Measurements from ENCODE around the gene NUMB. TPM values are rescaled to one million over a fixed set of nuclear protein-coding genes. Genes with fewer than 3 reads are reported as not detected.
A peak's percentile ranks its signal among the peaks of the same experiment; 100 is the strongest.
"Not testable (repeated sequence)": the region's sequence is repeated elsewhere in the genome, so short reads cannot be mapped to it uniquely, and the experiment has no call there.

The NUMB gene
- polyA plus RNA-seq, 4 donors: 38.5 to 87.9 (median 55.4) TPM

DNA sequence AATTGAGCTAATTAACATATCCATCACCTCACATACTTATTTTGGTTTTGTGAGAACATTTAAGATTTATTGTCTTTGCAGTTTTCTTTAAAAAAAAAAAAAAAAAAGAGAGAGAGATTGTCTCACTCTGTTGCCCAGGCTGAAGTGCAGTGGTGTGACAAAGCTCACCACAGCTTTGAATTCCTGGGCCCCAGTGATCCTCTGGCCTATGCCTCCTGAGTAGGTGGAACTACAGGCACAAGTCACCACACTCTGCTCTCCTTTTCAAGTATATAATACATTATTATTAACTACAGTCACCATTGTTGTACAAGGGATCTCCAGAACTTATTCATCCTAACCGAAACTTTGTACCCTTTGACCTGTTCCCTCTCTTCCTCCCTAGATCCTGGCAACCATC, 64.0 kb downstream of the NUMB start:
- no peaks in the 10 kb centered on the region for H3K27me3 ChIP-seq (ENCODE audit: control insufficient read depth in 3 of 3, insufficient read depth in 3 of 3, low read length in 3 of 3)
- H3K9me3 ChIP-seq (ENCODE audit: control insufficient read depth in 2 of 2, insufficient read depth in 1 of 2, low read depth in 1 of 2, low read length in 1 of 2): no peaks in the 10 kb centered on the region
- peaks cover 0 to 12% (median 0%) of the 10 kb centered on the region in 3 donors for H3K36me3 ChIP-seq (ENCODE audit: control insufficient read depth in 3 of 3, insufficient read depth in 2 of 3, low read depth in 1 of 3, low read length in 3 of 3)
- H3K4me1 ChIP-seq (ENCODE audit: control insufficient read depth in 3 of 3, insufficient read depth in 2 of 3, low read depth in 1 of 3, low read length in 2 of 3): peaks cover 0 to 2% (median 2%) of the 10 kb centered on the region in 3 donors
- no peak overlapping the region for H3K4me3 ChIP-seq (ENCODE audit: low read depth in 1 of 3, low read length in 3 of 3)
- FAIRE-seq (no peak), DNase-seq (no peak)
- 69 to 76% (median 75%) methylated on average over 1 of the region's 1 CpG for WGBS, 3 donors
- H3K27ac ChIP-seq (ENCODE audit: low read depth in 1 of 3, low read length in 2 of 3): no peak overlapping the region

DNA sequence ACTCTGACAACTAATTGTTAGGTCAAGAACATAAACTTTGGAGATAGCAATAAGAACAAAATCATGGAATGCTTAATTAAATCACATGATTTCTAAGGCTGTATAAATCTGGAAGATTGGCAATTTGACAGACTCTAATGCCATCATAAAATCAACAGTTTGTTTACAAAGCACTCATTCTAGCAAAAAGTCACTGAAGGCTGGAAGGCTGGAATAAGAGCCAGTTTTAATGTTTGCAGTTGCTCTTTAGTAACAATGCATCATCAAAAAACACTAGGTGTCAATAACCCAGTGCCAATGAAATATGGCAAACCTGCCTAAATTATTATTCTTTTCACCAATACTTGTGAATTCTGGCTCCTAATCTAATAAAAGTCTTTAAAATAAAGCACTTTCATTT, 65.0 kb downstream of the NUMB start:
- peaks cover 0 to 2% (median 2%) of the 10 kb centered on the region in 3 donors for H3K4me1 ChIP-seq (ENCODE audit: control insufficient read depth in 3 of 3, insufficient read depth in 2 of 3, low read depth in 1 of 3, low read length in 2 of 3)
- FAIRE-seq: no peak
- H3K4me3 ChIP-seq (ENCODE audit: low read depth in 1 of 3, low read length in 3 of 3): no peak overlapping the region
- H3K36me3 ChIP-seq (ENCODE audit: control insufficient read depth in 3 of 3, insufficient read depth in 2 of 3, low read depth in 1 of 3, low read length in 3 of 3): peaks cover 0 to 8% (median 0%) of the 10 kb centered on the region in 3 donors
- H3K27me3 ChIP-seq (ENCODE audit: control insufficient read depth in 3 of 3, insufficient read depth in 3 of 3, low read length in 3 of 3): no peaks in the 10 kb centered on the region
- H3K9me3 ChIP-seq (ENCODE audit: control insufficient read depth in 2 of 2, insufficient read depth in 1 of 2, low read depth in 1 of 2, low read length in 1 of 2): no peaks in the 10 kb centered on the region
- DNase-seq: no peak
- H3K27ac ChIP-seq (ENCODE audit: low read depth in 1 of 3, low read length in 2 of 3): peak overlapping the region in 1 of 3 donors; percentile 11

DNA sequence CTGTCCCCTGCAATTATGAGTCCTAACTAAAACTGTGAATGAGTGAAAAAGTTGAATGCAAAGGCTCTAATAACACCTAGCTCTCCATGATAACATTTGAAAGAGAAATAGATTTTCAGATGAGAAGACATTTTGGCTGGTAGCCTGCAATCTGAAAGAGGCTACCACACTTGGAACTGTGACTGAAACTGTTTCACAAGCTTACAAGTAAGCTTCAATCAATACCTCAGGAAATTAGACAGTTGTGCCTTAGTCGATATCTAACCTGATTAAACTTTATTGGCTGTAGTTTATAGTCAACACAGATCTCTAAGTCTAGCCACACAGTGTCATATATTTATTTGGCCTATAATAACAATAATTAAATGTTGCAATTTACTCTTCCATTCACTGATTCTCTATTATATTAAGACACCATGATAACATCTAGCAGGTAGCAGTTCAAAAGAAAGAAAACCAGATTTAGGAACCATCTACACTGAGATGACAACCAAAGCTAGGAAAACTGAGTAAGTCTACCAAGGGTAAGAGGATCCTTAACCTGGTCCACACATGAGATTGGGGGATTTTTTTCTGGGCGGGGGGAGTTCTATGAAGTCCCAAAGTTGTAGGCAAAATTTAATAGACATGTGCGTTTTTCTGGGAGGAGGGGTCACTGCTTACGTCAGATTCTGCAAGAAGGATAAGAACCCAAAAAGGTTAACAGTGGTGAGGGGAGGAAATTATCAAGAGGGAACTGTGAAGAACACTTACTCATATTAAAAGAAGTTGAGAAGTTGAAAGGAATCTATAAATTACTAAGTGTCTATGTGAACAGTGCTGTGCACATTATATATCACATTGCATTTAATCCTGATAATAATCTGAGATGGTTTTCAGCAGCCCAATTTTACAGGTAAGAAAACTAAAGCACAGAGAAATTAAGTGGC, 65.8 kb downstream of the NUMB start:
- 58 to 65% (median 63%) methylated on average over 4 of the region's 4 CpGs for WGBS, 3 donors
- no peak overlapping the region for H3K4me3 ChIP-seq (ENCODE audit: low read depth in 1 of 3, low read length in 3 of 3)
- FAIRE-seq (no peak), DNase-seq (peak in 1 of 2 donors; percentile 12)
- no peak overlapping the region for H3K27ac ChIP-seq (ENCODE audit: low read depth in 1 of 3, low read length in 2 of 3)
- H3K27me3 ChIP-seq (ENCODE audit: control insufficient read depth in 3 of 3, insufficient read depth in 3 of 3, low read length in 3 of 3): no peaks in the 10 kb centered on the region
- H3K9me3 ChIP-seq (ENCODE audit: control insufficient read depth in 2 of 2, insufficient read depth in 1 of 2, low read depth in 1 of 2, low read length in 1 of 2): no peaks in the 10 kb centered on the region
- H3K36me3 ChIP-seq (ENCODE audit: control insufficient read depth in 3 of 3, insufficient read depth in 2 of 3, low read depth in 1 of 3, low read length in 3 of 3): peaks cover 0 to 8% (median 0%) of the 10 kb centered on the region in 3 donors
- peaks cover 0 to 2% (median 0%) of the 10 kb centered on the region in 3 donors for H3K4me1 ChIP-seq (ENCODE audit: control insufficient read depth in 3 of 3, insufficient read depth in 2 of 3, low read depth in 1 of 3, low read length in 2 of 3)

DNA sequence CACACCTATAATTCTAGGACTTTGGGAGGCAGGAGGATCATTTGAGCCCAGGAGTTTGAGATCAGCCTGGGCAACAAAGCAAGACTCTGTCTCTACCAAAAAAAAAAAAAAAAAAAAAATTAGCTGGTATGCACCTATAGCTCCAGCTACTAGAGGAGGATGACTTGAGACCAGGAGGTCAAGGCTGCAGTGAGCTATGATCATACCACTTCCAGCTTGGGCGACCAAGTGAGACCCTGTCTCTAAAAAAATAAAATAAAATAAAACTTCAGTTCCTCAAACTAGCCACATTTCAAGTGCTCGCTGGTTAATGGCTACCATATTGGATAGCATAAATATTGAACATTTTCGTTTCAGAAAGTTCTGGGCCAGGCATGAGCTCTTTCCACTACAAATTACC, 70.5 kb downstream of the NUMB start:
- not testable (repeated sequence) for FAIRE-seq; H3K4me1 ChIP-seq (ENCODE audit: control insufficient read depth in 3 of 3, insufficient read depth in 2 of 3, low read depth in 1 of 3, low read length in 2 of 3); DNase-seq; H3K27ac ChIP-seq (ENCODE audit: low read depth in 1 of 3, low read length in 2 of 3); H3K4me3 ChIP-seq (ENCODE audit: low read depth in 1 of 3, low read length in 3 of 3); H3K27me3 ChIP-seq (ENCODE audit: control insufficient read depth in 3 of 3, insufficient read depth in 3 of 3, low read length in 3 of 3)
- Histone ChIP-seq H3K9me3 (ENCODE audit: control insufficient read depth in 2 of 2, insufficient read depth in 1 of 2, low read depth in 1 of 2, low read length in 1 of 2) (peaks cover 0 to 15% of the 10 kb centered on the region in 2 donors), H3K36me3 (ENCODE audit: control insufficient read depth in 3 of 3, insufficient read depth in 2 of 3, low read depth in 1 of 3, low read length in 3 of 3) (peaks cover 0 to 10% (median 0%) of the 10 kb centered on the region in 3 donors)
- 97 to 100% (median 100%) methylated on average over 1 to 2 of the region's 3 CpGs for WGBS, 3 donors

DNA sequence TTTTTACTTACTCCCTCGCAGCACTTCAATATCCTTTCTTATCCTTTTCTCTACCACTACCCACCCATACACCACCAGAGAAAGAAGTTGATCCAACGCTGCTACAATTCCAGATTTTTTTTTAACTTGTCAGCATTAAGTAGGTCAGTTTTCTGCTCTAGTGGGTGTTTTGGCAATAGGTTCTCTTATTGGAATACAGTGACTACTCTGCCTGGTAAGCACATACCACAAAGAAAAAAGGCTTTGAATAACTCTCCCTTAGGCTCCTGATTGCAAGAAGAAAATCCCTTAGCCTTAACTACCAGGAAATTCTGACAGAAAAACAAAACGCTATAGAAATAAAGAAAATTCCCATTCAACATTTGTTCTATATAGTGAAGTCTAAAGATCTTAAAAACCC, 72.0 kb downstream of the NUMB start:
- FAIRE-seq: no peak
- no peaks in the 10 kb centered on the region for H3K4me1 ChIP-seq (ENCODE audit: control insufficient read depth in 3 of 3, insufficient read depth in 2 of 3, low read depth in 1 of 3, low read length in 2 of 3)
- H3K36me3 ChIP-seq (ENCODE audit: control insufficient read depth in 3 of 3, insufficient read depth in 2 of 3, low read depth in 1 of 3, low read length in 3 of 3): peaks cover 0 to 13% (median 0%) of the 10 kb centered on the region in 3 donors
- no peak overlapping the region for H3K27ac ChIP-seq (ENCODE audit: low read depth in 1 of 3, low read length in 2 of 3)
- no peak for DNase-seq
- 83 to 90% (median 84%) methylated on average over 3 of the region's 3 CpGs for WGBS, 3 donors
- H3K27me3 ChIP-seq (ENCODE audit: control insufficient read depth in 3 of 3, insufficient read depth in 3 of 3, low read length in 3 of 3): no peaks in the 10 kb centered on the region
- H3K4me3 ChIP-seq (ENCODE audit: low read depth in 1 of 3, low read length in 3 of 3): no peak overlapping the region
- peaks cover 0 to 17% of the 10 kb centered on the region in 2 donors for H3K9me3 ChIP-seq (ENCODE audit: control insufficient read depth in 2 of 2, insufficient read depth in 1 of 2, low read depth in 1 of 2, low read length in 1 of 2)

DNA sequence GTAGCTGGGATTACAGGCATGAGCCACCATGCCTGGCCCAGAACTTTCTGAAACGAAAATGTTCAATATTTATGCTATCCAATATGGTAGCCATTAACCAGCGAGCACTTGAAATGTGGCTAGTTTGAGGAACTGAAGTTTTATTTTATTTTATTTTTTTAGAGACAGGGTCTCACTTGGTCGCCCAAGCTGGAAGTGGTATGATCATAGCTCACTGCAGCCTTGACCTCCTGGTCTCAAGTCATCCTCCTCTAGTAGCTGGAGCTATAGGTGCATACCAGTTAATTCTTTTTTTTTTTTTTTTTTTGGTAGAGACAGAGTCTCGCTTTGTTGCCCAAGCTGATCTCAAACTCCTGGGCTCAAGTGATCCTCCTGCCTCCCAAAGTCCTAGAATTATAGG, 73.3 kb downstream of the NUMB start:
- peaks cover 0 to 13% (median 0%) of the 10 kb centered on the region in 3 donors for H3K36me3 ChIP-seq (ENCODE audit: control insufficient read depth in 3 of 3, insufficient read depth in 2 of 3, low read depth in 1 of 3, low read length in 3 of 3)
- not testable (repeated sequence) for H3K27me3 ChIP-seq (ENCODE audit: control insufficient read depth in 3 of 3, insufficient read depth in 3 of 3, low read length in 3 of 3); H3K4me1 ChIP-seq (ENCODE audit: control insufficient read depth in 3 of 3, insufficient read depth in 2 of 3, low read depth in 1 of 3, low read length in 2 of 3); DNase-seq; FAIRE-seq; H3K4me3 ChIP-seq (ENCODE audit: low read depth in 1 of 3, low read length in 3 of 3); H3K27ac ChIP-seq (ENCODE audit: low read depth in 1 of 3, low read length in 2 of 3)
- H3K9me3 ChIP-seq (ENCODE audit: control insufficient read depth in 2 of 2, insufficient read depth in 1 of 2, low read depth in 1 of 2, low read length in 1 of 2): peaks cover 0 to 17% of the 10 kb centered on the region in 2 donors
- WGBS, 3 donors: 93 to 98% (median 93%) methylated on average over 2 to 3 of the region's 4 CpGs

DNA sequence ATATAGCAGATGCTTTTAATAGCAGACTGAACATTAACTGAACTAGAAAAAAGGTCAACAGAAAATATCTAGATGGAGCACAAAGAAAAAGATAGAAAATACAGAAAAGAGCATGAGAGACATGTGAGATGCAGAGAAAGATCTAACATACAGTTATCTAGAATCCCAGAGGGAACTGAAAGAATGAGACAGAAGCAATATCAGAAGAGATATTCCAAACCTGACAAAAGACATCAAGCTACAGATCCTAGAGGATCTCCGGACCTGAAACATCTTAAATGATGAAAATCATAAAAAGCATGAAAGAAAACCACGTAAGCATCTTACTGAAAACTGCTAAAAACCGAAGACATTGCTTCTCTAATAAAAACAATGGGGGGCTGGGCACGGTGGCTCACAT, 75.0 kb downstream of the NUMB start:
- H3K9me3 ChIP-seq (ENCODE audit: control insufficient read depth in 2 of 2, insufficient read depth in 1 of 2, low read depth in 1 of 2, low read length in 1 of 2): peaks cover 0 to 17% of the 10 kb centered on the region in 2 donors
- H3K27ac ChIP-seq (ENCODE audit: low read depth in 1 of 3, low read length in 2 of 3): no peak overlapping the region
- no peak overlapping the region for H3K4me3 ChIP-seq (ENCODE audit: low read depth in 1 of 3, low read length in 3 of 3)
- WGBS, 3 donors: 91 to 98% (median 97%) methylated on average over 4 of the region's 4 CpGs
- no peaks in the 10 kb centered on the region for H3K27me3 ChIP-seq (ENCODE audit: control insufficient read depth in 3 of 3, insufficient read depth in 3 of 3, low read length in 3 of 3)
- peaks cover 0 to 13% (median 0%) of the 10 kb centered on the region in 3 donors for H3K36me3 ChIP-seq (ENCODE audit: control insufficient read depth in 3 of 3, insufficient read depth in 2 of 3, low read depth in 1 of 3, low read length in 3 of 3)
- FAIRE-seq: no peak
- DNase-seq: no peak
- no peaks in the 10 kb centered on the region for H3K4me1 ChIP-seq (ENCODE audit: control insufficient read depth in 3 of 3, insufficient read depth in 2 of 3, low read depth in 1 of 3, low read length in 2 of 3)

DNA sequence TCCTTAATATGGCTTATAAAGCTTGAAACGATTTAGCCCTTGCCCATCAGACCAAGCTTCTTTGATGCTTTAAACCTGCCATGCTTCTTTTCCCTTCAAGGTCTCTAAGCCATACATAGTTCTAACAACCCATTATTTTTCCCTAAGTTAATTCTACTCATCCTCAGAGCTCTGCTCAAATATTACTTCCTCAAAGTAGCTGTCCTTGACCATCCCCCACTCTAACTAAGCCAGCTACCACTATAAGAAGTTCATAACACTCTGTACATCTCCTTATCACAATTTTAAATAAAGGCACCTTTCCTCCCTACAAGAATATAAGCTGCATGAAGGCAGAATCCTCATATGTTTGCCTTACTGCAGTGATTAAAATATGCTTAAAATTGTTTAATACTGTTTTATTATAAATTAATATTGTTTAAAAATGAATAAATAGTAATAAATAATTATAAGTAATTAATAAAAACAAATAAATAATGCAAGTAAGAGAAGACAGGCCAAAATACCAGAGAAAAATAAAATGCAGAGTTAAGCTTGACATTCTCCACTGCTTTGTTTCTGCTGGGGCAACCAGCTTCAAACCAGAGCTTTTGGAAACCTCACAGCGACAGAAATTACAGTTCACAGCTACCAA, 76.8 kb downstream of the NUMB start:
- 88 to 95% (median 94%) methylated on average over 2 of the region's 2 CpGs for WGBS, 3 donors
- H3K9me3 ChIP-seq (ENCODE audit: control insufficient read depth in 2 of 2, insufficient read depth in 1 of 2, low read depth in 1 of 2, low read length in 1 of 2): peaks cover 0 to 17% of the 10 kb centered on the region in 2 donors
- no peak overlapping the region for H3K27ac ChIP-seq (ENCODE audit: low read depth in 1 of 3, low read length in 2 of 3)
- H3K36me3 ChIP-seq (ENCODE audit: control insufficient read depth in 3 of 3, insufficient read depth in 2 of 3, low read depth in 1 of 3, low read length in 3 of 3): peaks cover 0 to 10% (median 0%) of the 10 kb centered on the region in 3 donors
- DNase-seq (no peak), FAIRE-seq (no peak)
- H3K4me3 ChIP-seq (ENCODE audit: low read depth in 1 of 3, low read length in 3 of 3): no peak overlapping the region
- H3K4me1 ChIP-seq (ENCODE audit: control insufficient read depth in 3 of 3, insufficient read depth in 2 of 3, low read depth in 1 of 3, low read length in 2 of 3): no peaks in the 10 kb centered on the region
- H3K27me3 ChIP-seq (ENCODE audit: control insufficient read depth in 3 of 3, insufficient read depth in 3 of 3, low read length in 3 of 3): no peaks in the 10 kb centered on the region

Data from small intestine (tissue), 7 donors.